Suppressor macrophage treated with lipopolysaccharide for 4 hours (primary cell): Measurements from ENCODE around the gene C9orf153.
A peak's percentile ranks its signal among the peaks of the same experiment; 100 is the strongest.
"Not testable (repeated sequence)": the region's sequence is repeated elsewhere in the genome, so short reads cannot be mapped to it uniquely, and the experiment has no call there.

ENCODE experiments used
- DNase-seq: peaks from one replicate; pipeline ENCODE4 v3.0.0-alpha.2; 2020

C9orf153 gene

GRCh38 chr9:86262492-86262891 lies 3.0 kb upstream of the C9orf153 start:
- DNase-seq = no peak

DNA sequence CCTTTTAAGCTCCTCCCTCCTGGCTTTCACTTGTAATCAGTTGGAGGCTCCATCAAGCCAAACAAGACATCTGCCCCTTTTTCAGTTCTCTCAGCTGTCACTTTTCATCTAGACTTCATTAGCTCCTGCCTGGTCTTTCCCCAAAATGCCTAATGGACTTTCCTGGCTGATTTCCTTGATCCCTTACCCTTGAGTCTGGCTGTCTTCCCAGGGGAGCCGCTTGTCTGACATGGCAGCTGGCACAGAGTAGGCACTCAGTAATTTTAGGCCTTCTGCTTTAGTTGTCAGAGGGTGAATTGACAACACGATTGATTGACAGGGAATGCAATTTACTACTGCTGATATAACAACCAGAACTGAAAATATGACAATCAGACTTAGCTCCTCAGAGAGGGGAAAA lies 2.1 kb downstream of the C9orf153 start:
- DNase-seq = no peak

DNA sequence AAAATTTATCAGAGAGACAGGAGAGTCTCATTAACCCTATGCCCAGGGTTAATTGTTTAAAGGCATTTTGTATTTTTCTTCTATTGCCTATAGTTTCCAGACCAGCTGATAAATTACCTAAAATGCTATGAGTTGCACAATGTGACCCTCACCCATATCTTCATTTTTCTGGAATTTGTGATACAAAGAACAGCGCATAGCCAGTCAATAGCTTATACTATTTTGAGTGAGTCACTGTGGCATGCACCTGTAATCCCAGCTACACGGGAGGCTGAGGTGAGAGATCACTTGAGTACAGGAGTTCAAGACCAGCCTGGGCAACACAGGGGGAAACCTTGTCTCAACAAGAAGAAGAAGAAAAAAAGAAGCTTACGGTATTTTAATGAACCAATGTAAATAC lies 2.8 kb downstream of the C9orf153 start:
- no peak for DNase-seq

DNA sequence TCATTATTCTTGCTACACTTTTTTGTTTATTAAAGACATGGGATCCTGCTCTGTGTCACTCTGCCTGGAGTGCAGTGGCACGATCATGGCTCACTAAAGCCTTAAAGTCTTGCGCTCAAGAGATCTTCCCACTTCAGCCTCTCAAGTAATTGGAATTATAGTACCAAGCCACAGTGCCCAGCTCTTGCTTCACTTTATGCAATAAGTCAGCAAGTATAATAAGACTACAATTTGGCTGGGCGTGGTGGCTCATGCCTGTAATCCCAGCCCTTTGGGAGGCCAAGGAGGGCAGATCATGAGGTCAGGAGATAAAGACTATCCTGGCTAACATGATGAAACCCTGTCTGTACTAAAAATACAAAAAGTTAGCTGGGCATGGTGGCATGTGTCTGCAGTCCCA lies 5.9 kb downstream of the C9orf153 start:
- DNase-seq = no peak

DNA sequence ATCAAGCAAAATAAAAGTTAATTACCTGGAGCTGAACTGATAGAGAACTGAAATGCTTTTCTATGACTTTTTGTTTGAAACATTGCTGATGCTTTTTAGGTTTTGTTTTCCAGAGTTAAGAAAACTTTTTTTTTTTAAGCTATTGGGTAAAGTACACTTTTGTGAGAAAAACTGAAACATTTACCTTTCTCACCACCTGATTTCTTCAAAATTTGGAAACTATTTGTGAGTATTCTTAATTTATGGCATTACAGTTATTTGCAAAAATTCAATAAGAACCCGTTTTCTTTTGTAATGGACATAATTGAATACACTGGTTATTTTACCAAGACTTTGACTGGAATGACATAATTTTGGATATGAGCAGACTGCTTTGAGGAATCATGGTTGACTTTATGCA lies 6.6 kb downstream of the C9orf153 start:
- no peak for DNase-seq

GRCh38 chr9:86250123-86250522 lies 9.3 kb downstream of the C9orf153 start:
- no peak for DNase-seq

- no peak for DNase-seq
Observed at GRCh38 chr9:86248746-86249145, 10.7 kb downstream of the C9orf153 start.

DNA sequence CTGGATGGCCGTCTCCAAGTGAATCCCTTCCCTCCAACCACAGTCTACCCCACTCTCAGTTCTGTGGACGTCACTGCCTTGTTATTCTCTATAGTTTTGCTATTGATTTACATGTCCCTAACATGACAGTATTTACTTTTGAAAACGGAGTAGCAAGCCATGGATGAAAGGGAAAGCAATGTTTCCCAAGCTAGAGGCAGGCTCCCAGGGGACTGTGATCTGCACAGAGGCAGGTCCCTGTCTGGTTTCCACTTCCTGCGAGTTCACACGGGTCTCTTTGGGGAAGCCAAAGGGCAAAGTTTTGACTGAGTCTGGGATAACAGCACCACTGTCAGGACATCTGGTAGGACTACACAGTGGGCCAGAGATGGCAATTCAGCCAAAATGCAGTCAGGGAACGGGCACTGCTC lies 12.7 kb downstream of the C9orf153 start:
- DNase-seq = no peak

DNA sequence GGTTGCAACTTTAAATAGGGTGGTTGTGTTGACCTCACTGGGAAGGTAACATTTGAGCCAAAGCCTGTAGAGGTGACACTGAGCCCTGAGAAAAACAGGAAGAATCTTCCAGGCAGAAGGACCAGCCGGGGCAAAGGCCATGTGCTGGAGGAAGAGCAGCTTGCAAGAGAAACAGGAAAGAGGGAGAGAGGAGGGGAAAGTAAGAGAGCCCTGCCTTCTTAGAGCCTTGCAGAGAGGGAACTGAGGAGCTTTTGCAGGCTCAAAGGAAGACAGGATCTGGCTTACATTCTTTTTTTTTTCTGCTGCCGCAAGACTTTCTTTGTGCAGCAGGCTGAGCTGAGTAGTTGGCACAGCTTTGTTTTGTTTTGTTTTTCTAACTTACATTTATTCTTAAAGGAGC lies 17.4 kb downstream of the C9orf153 start:
- DNase-seq = no peak

DNA sequence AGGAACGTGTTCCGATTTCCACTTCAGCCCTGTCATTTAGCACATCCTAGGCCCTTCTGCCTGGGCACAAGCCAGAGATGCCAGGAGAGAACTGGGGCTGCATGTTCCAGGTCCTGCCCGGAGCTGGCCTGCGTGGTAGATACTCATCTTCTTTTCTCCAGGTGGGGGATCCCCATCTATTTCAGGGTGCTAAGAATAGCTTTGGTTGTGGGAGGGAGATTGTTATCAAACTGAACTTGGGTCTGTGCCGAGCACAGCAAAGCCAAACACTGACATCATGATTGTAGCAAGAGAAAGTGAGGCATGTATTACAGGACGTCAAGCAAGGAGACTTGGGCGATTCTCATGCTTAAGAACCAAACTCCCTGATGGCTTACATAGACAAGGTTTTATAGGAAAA lies 18.2 kb downstream of the C9orf153 start:
- DNase-seq = no peak

DNA sequence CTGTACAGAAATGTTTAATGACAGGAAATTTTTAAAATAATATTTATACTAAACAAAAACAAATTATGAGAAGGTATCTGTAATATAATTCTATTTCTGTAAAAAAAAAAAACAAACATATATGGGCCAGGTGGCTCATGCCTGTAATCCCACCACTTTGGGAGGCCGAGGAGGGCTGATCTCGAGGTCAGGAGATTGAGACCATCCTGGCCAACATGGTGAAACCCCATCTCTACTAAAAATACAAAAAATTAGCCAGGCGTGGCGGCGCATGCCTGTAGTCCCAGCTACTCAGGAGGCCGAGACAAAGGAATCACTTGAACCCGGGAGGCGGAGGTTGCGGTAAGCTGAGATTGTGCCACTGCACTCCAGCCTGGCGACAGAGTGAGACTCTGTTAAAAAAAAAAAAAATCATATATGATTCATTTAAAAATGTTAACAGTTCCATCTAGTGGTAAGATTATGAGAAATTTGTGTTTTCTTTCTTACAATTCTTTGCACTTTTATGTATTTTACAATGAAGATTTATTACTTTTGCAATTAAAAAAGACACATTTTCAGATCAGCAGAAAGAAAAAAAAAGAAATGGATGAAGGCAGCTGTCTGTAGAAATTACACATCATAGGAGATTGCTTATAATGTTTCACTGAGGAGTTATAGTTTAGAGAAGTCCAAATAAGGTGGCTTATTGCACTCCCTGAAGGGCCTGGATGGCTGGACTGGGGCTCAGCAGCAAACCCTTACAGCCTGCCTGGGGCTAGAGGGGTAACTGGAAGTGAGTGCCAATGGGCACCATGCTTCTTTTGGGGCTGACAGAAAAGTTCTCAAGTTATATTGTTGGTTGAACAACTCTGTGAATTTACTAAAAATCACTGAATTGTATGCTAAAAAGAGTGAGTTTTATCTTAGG lies 20.3 kb downstream of the C9orf153 start:
- DNase-seq = no peak

DNA sequence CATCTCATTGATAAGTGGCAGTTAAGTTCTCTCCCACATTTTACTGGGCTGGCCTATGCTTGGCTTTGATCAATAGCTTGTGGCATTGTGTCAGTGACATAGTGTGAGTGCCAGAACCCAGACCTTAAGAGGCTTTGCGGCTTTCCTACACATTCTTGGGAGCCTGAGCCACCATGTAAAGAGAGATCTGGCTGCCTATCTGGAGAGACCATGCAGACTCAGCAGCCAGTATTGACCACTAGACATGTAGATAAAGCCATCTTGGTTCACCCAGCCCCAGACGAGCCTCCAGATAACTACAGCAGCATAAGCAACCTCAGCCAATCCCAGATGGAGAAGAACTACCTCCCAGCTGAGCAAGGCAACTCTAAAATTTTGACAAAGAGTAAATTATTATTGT lies 28.6 kb downstream of the C9orf153 start:
- no peak for DNase-seq

- DNase-seq = no peak
Observed at GRCh38 chr9:86222667-86223066, 36.8 kb downstream of the C9orf153 start.

- no peak for DNase-seq
Observed at GRCh38 chr9:86219606-86220005, 39.9 kb downstream of the C9orf153 start.

- DNase-seq = no peak
Observed at GRCh38 chr9:86217076-86217755, 42.2 kb downstream of the C9orf153 start.

- no peak for DNase-seq
Observed at GRCh38 chr9:86207193-86207592, 52.3 kb downstream of the C9orf153 start.

- peak; percentile 68 for DNase-seq
Observed at GRCh38 chr9:86202338-86202882, 57.0 kb downstream of the C9orf153 start.

DNA sequence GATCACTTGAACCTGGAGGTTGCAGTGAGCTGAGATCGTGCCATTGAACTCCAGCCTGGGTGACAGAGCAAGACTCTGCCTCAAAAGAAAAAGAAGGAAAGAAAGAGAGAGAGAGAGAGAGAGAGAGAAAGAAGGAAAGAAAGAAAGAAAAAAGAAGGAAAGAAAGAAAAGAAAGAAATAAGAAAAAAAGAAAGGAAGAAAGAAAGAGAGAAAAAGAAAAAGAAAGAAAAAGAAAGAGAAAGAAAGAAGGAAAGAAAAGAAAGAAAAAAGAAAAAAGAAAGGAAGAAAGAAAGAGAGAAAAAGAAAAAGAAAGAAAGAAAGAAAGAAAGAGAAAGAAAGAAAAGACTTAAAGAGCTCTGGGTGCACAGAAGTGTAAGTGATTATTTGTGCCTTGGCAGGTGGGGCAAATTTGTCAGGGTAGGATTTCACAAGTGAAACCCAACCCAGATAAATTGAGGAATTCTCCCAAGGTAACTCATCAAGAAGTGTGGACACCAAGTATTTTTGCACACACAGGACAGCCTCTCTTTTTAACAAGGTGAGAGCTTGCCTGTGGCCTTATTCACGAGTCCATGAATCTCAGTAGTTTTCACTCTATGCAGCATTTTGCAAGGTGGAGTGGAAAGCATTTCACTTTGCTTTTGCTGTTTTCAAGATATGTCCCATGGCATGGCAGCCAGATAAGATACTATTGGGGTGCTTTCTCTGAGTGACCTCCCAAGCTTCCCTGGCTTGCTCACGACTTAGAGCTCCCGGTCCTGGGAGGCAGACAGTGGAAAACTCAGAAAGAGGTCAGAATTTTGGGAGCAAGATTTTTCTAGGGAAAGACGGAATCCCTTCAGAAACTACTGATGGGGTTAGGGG lies 57.8 kb downstream of the C9orf153 start:
- DNase-seq = no peak

DNA sequence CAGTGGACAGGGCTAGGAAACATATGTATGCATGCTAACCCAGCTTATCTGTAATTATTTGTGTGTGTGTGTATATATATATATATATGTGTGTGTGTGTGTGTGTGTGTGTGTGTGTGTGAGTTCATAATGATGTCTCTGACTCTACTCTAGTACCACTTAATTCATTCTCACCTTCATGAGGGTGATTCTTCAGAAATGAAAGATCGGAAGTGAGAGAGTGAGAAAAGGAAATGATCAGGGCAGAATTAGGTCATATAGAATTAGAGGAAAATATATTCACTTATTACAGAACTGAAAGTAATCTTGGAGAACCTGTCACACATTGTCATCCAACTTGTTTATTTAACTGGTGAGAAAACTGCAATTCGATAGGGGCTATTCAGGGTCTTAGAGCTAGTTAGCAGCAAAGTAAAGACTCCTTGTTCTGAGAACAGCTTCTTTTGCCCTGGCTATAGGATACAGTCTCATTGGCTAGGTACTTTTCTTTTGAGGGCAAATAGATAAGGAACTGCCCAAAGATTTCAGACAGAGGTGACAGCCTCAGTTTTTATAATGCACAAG lies 58.8 kb downstream of the C9orf153 start:
- no peak for DNase-seq

- DNase-seq = no peak
Observed at GRCh38 chr9:86193088-86193487, 66.4 kb downstream of the C9orf153 start.

DNA sequence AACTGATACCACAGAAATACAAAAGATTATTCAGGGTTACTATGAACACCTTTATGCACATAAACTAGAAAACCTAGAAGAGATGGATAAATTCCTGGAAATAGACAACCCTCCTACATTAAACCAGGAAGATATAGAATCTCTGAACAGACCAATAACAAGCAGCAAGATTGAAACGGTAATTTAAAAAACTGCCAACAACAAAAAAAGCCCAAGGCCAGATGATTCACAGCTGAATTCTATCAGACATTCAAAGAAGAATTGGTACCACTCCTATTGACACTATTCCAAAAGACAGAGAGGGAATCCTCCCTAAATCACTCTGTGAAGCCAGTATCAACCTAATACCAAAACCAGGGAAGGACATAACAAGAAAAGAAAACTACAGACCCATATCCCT lies 68.8 kb downstream of the C9orf153 start:
- DNase-seq = not testable (repeated sequence)

DNA sequence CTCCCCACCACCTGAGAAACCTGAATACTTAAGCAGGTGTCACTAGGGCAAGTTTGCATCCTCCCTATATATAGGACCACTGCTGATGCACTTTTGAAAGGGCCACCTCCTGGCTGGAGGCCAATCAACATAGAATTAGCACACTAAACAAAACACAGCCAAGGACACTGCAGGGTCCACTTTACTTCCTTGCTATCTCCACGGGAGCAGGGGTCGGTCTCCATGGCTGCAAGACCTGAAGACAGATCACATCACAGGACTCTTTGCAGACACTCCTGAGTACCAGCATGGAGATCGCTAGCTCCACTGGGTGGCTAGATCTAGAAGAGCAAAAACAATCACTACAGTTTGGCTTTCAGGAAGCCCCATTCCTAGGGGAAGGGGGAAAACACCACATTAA lies 72.3 kb downstream of the C9orf153 start:
- DNase-seq = no peak

GRCh38 chr9:86186696-86187095 lies 72.8 kb downstream of the C9orf153 start:
- no peak for DNase-seq
